ENCODE measurements around the gene PIP5K1C.
A peak's percentile ranks its signal among the peaks of the same experiment; 100 is the strongest.

Gene PIP5K1C

GRCh38 chr19:3693025-3693925, 7.0 kb downstream of the PIP5K1C start:
- DNase-seq (ENCODE audit: low spot score): no peak

GRCh38 chr19:3692141-3693024, 7.9 kb downstream of the PIP5K1C start:
- DNase-seq (ENCODE audit: low spot score): no peak

- DNase-seq (ENCODE audit: low spot score): no peak
Observed at GRCh38 chr19:3691726-3692125, 8.5 kb downstream of the PIP5K1C start.

- DNase-seq (ENCODE audit: low spot score): no peak
Observed at GRCh38 chr19:3691372-3691716, 8.9 kb downstream of the PIP5K1C start.

- no peak for DNase-seq (ENCODE audit: low spot score)
Observed at GRCh38 chr19:3690551-3691371, 9.5 kb downstream of the PIP5K1C start.

GRCh38 chr19:3687774-3688706, 12.2 kb downstream of the PIP5K1C start:
- DNase-seq (ENCODE audit: low spot score): no peak

- no peak for DNase-seq (ENCODE audit: low spot score)
Observed at GRCh38 chr19:3687393-3687773, 12.9 kb downstream of the PIP5K1C start.

GRCh38 chr19:3684817-3685410, 15.4 kb downstream of the PIP5K1C start:
- no peak for DNase-seq (ENCODE audit: low spot score)

- DNase-seq (ENCODE audit: low spot score): peak; percentile 48
Observed at GRCh38 chr19:3684054-3684816, 16.0 kb downstream of the PIP5K1C start.

- no peak for DNase-seq (ENCODE audit: low spot score)
Observed at GRCh38 chr19:3683405-3684053, 16.7 kb downstream of the PIP5K1C start.

GRCh38 chr19:3682741-3683404, 17.4 kb downstream of the PIP5K1C start:
- DNase-seq (ENCODE audit: low spot score): no peak

GRCh38 chr19:3682286-3682685, 18.0 kb downstream of the PIP5K1C start:
- no peak for DNase-seq (ENCODE audit: low spot score)

- DNase-seq (ENCODE audit: low spot score): no peak
Observed at GRCh38 chr19:3680939-3681338, 19.3 kb downstream of the PIP5K1C start.

GRCh38 chr19:3679581-3679980, 20.7 kb downstream of the PIP5K1C start:
- DNase-seq (ENCODE audit: low spot score): no peak

- no peak for DNase-seq (ENCODE audit: low spot score)
Observed at GRCh38 chr19:3679138-3679537, 21.1 kb downstream of the PIP5K1C start.

GRCh38 chr19:3678188-3678587, 22.1 kb downstream of the PIP5K1C start:
- no peak for DNase-seq (ENCODE audit: low spot score)

GRCh38 chr19:3674784-3675543, 25.3 kb downstream of the PIP5K1C start:
- no peak for DNase-seq (ENCODE audit: low spot score)

Data from RKO (cell line).